PC-9 (cell line): Measurements from ENCODE around the gene SGPL1.

Source experiments
- CTCF ChIP-seq: fragments of 200-600 bp; sonication (generic); conservative IDR thresholded peaks from 2 replicates; pipeline ENCODE4 v1.6.1; 2017; ENCODE audit warnings: mixed run types, antibody characterized with exemption, mild to moderate bottlenecking, moderate library complexity
- EZH2 ChIP-seq: fragments of 200-600 bp; sonication (generic); IDR thresholded peaks from 2 replicates; pipeline ENCODE4 v1.8.0; 2017; ENCODE audit warnings: antibody characterized with exemption, low read depth

GRCh38 chr10:70849582-70850016 is 33.9 kb downstream of the SGPL1 start:
- no peak for TF ChIP-seq CTCF
- TF ChIP-seq EZH2, result no peak
